ENCODE data around the gene SLCO4A1.

The SLCO4A1 gene

GRCh38 chr20:62606551-62607201, 35.6 kb upstream of the SLCO4A1 start:
- no peak for DNase-seq (ENCODE audit: low read depth, low spot score)

GRCh38 chr20:62607366-62608217, 34.7 kb upstream of the SLCO4A1 start:
- DNase-seq (ENCODE audit: low read depth, low spot score), result no peak

DNA sequence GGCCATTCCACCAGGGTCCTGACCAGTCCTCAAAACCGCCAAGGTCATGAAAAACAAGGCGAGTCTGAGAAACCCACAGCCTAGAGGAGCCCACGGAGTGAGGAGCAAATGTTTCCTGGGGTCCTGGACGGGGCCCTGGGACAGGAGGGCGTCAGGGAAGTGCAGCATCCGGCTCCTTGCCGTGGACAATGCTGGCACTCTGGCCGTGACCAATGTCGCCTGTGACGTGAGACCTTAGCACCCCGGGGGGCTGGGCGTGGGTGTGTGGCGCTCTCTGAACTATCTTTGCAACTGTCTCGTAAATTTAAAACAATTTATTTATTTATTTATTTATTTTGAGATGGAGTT, 34.1 kb upstream of the SLCO4A1 start:
- DNase-seq (ENCODE audit: low read depth, low spot score), result no peak

GRCh38 chr20:62609279-62609720, 33.0 kb upstream of the SLCO4A1 start:
- DNase-seq (ENCODE audit: low read depth, low spot score), result no peak

DNA sequence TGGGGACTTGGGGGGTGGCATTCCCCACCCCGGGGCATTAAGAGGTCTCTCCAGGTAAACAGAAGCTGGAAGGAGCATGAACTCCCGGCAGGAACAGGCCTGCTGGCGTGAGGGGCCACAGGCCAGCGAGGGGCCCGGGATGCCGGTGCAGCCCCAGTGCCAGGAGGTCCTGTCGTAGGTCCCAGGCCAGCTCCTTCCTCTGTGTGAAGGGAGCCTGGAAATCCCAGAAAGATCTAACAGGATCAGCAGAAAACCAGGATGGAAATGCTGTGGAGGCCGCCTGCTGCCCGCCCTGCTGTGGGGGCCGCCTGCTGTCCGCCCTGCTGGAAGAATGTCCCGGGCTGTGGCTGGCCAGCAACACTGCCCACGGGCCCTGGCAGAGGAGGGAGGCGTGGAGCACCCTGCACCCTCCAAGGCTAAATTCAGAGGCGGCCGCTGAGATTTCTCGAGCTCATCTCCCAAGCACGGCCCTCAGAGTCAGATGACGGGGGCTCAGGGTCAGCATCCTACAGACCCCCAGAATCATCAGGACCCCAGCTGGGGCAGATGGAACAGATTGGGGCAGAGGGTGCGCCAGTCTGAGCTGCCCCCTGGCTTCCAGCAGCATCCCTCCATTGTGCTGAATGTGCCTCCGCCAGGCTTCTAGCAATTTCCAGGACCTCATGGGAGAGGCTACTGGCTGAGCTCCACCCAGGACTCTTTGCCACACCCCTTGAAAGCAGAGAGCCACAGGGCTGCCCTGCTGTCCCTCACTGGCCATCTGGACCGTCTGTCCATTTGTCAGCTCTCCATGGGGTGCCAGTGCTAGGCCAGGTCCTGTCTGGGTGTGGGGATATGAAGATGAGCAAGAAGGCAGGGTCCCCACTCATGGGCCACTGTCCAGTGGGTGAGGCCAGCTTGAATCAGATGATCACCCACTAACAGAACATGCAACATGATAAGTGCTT, 32.2 kb upstream of the SLCO4A1 start:
- DNase-seq (ENCODE audit: low read depth, low spot score), result no peak

DNA sequence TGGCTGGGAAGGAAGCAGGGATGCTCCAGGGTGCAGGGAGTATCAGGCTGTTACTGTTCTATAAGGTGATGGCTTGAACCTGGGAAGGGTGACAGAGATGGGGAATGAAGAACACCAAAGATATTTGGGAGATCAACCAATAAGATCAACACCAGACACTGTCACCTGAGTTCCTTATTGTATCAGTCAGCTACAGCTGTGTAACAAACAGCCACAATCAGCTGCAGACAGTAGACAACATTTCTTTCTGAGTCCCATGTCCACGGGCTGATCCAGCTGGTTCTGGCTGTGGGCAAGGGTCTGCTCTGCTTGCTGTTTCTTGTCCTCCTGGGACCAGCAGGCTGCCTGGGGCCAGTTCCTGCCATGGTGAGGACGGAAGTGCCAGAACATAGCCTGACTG, 31.3 kb upstream of the SLCO4A1 start:
- no peak for DNase-seq (ENCODE audit: low read depth, low spot score)

- DNase-seq (ENCODE audit: low read depth, low spot score), result no peak
These were observed 30.5 kb upstream of the SLCO4A1 start for GRCh38 chr20:62611819-62612218.

- DNase-seq (ENCODE audit: low read depth, low spot score), result no peak
These were observed 28.0 kb upstream of the SLCO4A1 start for GRCh38 chr20:62614085-62614960.

GRCh38 chr20:62614961-62615680, 27.2 kb upstream of the SLCO4A1 start:
- no peak for DNase-seq (ENCODE audit: low read depth, low spot score)

DNA sequence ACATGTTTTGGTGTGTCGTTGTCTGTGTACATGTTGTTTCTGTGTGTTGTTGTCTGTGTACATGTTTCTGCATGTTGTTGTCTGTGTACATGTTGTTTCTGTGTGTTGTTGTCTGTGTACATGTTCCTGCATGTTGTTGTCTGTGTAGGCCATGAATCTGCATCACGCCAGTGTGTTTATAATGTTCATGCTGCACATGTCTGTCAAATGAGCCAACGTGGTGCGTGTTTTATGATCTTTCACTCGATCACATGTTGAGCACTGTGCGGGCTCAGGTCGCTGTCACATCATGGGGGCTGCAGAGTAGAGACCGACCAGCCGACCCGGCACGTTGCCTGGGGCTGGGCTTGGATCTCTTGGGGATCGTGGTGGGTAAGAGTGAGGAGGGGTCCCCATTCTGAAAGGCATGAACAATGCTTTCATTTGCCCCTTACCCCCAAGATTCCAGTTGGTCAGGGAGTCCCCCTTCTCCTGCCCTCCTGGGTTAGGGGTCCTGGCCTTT, 26.5 kb upstream of the SLCO4A1 start:
- DNase-seq (ENCODE audit: low read depth, low spot score), result no peak

- DNase-seq (ENCODE audit: low read depth, low spot score), result peak; percentile 74
These were observed 25.3 kb upstream of the SLCO4A1 start for GRCh38 chr20:62616728-62617621.

DNA sequence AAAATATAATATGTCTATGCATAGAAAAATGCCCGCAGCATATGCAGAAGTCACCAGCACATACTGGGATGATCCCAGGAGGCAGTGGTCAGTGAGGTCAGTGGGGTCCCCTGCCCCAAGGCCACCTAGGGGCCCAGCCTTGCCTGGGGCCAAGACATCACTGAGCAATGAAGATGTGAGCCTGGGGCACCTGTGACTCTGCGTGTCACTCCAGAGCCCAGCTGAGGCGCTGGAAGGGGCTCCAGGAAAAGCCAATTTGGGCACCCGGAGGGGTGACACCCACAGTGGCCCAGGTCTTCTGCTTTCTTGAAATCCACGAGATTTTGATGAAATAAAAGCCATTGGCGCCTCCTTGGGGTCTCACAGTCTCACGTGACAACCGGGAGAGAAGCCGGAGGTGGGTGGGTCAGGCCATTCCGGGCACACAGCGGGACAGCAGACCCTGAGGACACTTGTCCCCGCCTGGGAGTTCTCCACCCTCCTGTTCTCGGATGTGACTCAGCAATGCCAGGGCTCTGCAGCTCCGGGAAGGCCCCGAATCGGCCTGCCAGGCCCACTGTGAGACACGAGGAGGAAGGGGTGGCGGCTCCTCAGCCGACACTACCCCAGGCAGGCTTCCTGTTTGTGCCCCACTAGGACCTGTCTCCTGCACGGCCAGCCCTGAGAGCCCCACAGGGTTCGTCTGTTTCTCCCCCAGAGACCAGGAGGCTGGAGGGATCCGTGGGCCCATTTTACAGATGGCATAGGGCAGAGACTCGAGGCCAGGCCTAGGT, 24.4 kb upstream of the SLCO4A1 start:
- DNase-seq (ENCODE audit: low read depth, low spot score), result no peak

- DNase-seq (ENCODE audit: low read depth, low spot score), result no peak
These were observed 23.4 kb upstream of the SLCO4A1 start for GRCh38 chr20:62618611-62619529.

GRCh38 chr20:62620625-62621024, 21.7 kb upstream of the SLCO4A1 start:
- DNase-seq (ENCODE audit: low read depth, low spot score), result no peak

- no peak for DNase-seq (ENCODE audit: low read depth, low spot score)
These were observed 20.8 kb upstream of the SLCO4A1 start for GRCh38 chr20:62621251-62622110.

- DNase-seq (ENCODE audit: low read depth, low spot score), result no peak
These were observed 20.0 kb upstream of the SLCO4A1 start for GRCh38 chr20:62622178-62622876.
